ENCODE measurements around the gene C1R.
"Not testable (repeated sequence)": the region's sequence is repeated elsewhere in the genome, so short reads cannot be mapped to it uniquely, and the experiment has no call there.

C1R gene

DNA sequence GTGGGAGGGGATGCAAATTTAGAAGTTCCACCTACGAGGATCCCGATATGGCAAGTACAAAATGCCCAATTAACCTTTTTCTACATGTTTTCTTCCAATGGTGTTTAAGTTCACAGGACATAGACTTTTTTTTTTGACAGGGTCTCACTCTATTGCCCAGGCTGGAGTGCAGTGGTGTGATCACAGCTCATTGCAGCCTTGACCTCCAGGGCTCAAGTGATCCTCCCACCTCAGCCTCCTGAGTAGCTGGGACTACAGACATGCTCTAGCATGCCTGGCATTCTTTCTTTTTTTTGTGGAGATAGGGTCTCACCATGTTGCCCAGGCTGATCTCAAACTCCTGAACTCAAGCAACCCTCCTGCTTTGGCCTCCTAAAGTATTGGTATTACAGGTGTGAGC, 36.5 kb downstream of the C1R start:
- H3K36me3 Mint-ChIP-seq (ENCODE audit: low read depth); H3K27ac Mint-ChIP-seq; H3K9me3 Mint-ChIP-seq; H3K4me3 Mint-ChIP-seq; H3K4me1 Mint-ChIP-seq (ENCODE audit: low read depth): not testable (repeated sequence)
- peaks cover 36% of the 10 kb centered on the region for H3K27me3 Mint-ChIP-seq

DNA sequence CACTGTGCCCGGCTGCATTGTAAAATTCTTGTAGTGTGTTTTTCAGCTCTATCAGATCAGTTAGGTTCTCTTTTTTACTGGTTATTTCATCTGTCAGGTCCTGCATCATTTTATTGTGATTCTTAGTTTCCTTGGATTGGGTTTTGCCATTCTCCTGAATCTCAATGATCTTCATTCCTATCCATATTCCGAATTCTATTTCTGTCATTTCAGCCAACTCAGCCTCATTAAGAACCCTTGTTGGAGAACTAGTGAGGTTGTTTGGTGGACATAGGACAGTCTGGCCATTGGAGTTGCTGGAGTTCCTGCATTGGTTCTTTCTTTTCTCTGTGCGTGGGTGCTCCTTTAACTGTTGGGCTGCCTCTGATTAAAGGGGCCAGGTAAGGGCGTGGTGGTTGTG, 37.3 kb downstream of the C1R start:
- Mint-ChIP-seq H3K27ac (no peak overlapping the region), H3K4me3 (no peak overlapping the region), H3K27me3 (peaks cover 34% of the 10 kb centered on the region), H3K4me1 (ENCODE audit: low read depth) (no peaks in the 10 kb centered on the region), H3K9me3 (no peaks in the 10 kb centered on the region), H3K36me3 (ENCODE audit: low read depth) (no peaks in the 10 kb centered on the region)

- H3K36me3 Mint-ChIP-seq (ENCODE audit: low read depth); H3K4me3 Mint-ChIP-seq; H3K27ac Mint-ChIP-seq; H3K9me3 Mint-ChIP-seq; H3K4me1 Mint-ChIP-seq (ENCODE audit: low read depth): not testable (repeated sequence)
- H3K27me3 Mint-ChIP-seq: peaks cover 16% of the 10 kb centered on the region
Observed at GRCh38 chr12:7049973-7050372, 42.3 kb downstream of the C1R start.

GRCh38 chr12:7049445-7049951, 42.7 kb downstream of the C1R start:
- not testable (repeated sequence) for H3K9me3 Mint-ChIP-seq; H3K4me1 Mint-ChIP-seq (ENCODE audit: low read depth); H3K27ac Mint-ChIP-seq; H3K4me3 Mint-ChIP-seq; H3K36me3 Mint-ChIP-seq (ENCODE audit: low read depth)
- peaks cover 13% of the 10 kb centered on the region for H3K27me3 Mint-ChIP-seq

GRCh38 chr12:7047306-7047705, 44.9 kb downstream of the C1R start:
- Mint-ChIP-seq H3K27ac (no peak overlapping the region), H3K4me3 (no peak overlapping the region), H3K4me1 (ENCODE audit: low read depth) (peaks cover 7% of the 10 kb centered on the region), H3K27me3 (peaks cover 5% of the 10 kb centered on the region), H3K9me3 (no peaks in the 10 kb centered on the region), H3K36me3 (ENCODE audit: low read depth) (no peaks in the 10 kb centered on the region)

- Mint-ChIP-seq H3K9me3 (no peaks in the 10 kb centered on the region), H3K36me3 (ENCODE audit: low read depth) (no peaks in the 10 kb centered on the region), H3K27me3 (peaks cover 4% of the 10 kb centered on the region), H3K4me3 (no peak overlapping the region), H3K27ac (no peak overlapping the region), H3K4me1 (ENCODE audit: low read depth) (peaks cover 7% of the 10 kb centered on the region)
Observed at GRCh38 chr12:7046383-7047105, 45.7 kb downstream of the C1R start.

DNA sequence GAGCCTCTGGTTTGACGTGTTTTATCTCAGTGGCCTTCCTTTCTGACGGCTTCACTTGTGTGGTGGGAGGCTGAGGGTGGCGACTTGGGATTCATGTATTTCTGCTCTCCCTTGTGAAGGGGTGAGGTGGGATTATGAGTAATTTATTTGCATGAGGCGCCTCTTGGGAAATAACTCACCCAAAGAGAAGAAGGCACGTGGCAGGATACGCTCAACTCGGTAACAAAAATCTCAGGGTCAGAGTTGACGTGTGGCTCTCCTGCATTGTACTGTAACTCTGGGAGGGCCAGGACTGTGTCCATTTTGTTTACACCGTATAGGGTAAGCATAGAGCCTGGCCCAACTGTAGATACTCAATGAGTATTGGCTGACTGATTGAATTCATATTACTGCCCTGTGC, 46.3 kb downstream of the C1R start:
- no peak overlapping the region for H3K4me3 Mint-ChIP-seq
- peaks cover 7% of the 10 kb centered on the region for H3K4me1 Mint-ChIP-seq (ENCODE audit: low read depth)
- H3K36me3 Mint-ChIP-seq (ENCODE audit: low read depth): no peaks in the 10 kb centered on the region
- no peaks in the 10 kb centered on the region for H3K9me3 Mint-ChIP-seq
- H3K27me3 Mint-ChIP-seq: no peaks in the 10 kb centered on the region
- no peak overlapping the region for H3K27ac Mint-ChIP-seq

- Mint-ChIP-seq H3K4me1 (ENCODE audit: low read depth) (peaks cover 7% of the 10 kb centered on the region), H3K27ac (no peak overlapping the region), H3K27me3 (no peaks in the 10 kb centered on the region), H3K36me3 (ENCODE audit: low read depth) (no peaks in the 10 kb centered on the region), H3K9me3 (no peaks in the 10 kb centered on the region), H3K4me3 (no peak overlapping the region)
Observed at GRCh38 chr12:7042842-7043241, 49.4 kb downstream of the C1R start.

- Mint-ChIP-seq H3K27ac (no peak overlapping the region), H3K9me3 (no peaks in the 10 kb centered on the region), H3K27me3 (no peaks in the 10 kb centered on the region), H3K4me3 (no peak overlapping the region), H3K4me1 (ENCODE audit: low read depth) (peaks cover 3% of the 10 kb centered on the region), H3K36me3 (ENCODE audit: low read depth) (no peaks in the 10 kb centered on the region)
Observed at GRCh38 chr12:7039403-7039802, 52.8 kb downstream of the C1R start.

GRCh38 chr12:7038591-7038990, 53.7 kb downstream of the C1R start:
- Mint-ChIP-seq H3K4me3 (no peak overlapping the region), H3K36me3 (ENCODE audit: low read depth) (no peaks in the 10 kb centered on the region), H3K9me3 (no peaks in the 10 kb centered on the region), H3K4me1 (ENCODE audit: low read depth) (peaks cover 3% of the 10 kb centered on the region), H3K27me3 (no peaks in the 10 kb centered on the region), H3K27ac (no peak overlapping the region)

DNA sequence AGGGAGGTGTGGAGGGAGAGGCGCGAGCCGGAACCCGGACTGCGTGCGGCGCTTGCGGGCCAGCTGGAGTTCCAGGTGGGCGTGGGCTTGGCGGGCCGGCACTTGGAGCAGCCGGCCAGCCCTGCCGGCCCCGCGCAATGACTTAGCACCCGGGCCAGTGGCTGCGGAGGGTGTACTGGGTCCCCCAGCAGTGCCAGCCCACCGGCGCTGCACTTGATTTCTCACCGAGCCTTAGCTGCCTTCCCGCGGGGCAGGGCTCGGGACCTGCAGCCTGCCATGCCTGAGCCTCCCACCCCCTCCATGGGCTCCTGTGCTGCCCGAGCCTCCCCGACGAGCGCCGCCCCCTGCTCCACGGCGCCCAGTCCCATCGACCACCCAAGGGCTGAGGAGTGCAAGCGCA, 54.8 kb downstream of the C1R start:
- H3K9me3 Mint-ChIP-seq, H3K27ac Mint-ChIP-seq: not testable (repeated sequence)

DNA sequence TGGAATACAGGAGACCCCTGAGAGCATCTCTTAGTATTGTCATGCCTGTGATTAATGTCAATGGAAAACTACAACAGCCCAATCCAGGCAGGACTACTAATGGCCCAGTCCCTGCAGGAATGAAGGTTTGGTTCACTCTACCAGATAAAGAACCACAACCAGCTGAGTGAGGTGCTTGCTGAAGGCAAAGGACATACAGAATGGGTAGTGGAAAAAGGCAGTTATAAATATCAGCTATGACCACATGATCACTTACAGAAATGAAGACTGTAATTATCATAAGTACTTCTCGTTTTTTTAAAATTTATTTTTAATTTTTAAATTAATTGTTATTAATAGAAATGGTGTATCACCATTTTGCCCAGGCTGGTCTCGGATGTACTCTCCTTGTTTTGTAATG, 56.8 kb downstream of the C1R start:
- no peak overlapping the region for H3K4me3 Mint-ChIP-seq
- H3K27ac Mint-ChIP-seq: no peak overlapping the region
- H3K4me1 Mint-ChIP-seq (ENCODE audit: low read depth): peaks cover 3% of the 10 kb centered on the region
- H3K36me3 Mint-ChIP-seq (ENCODE audit: low read depth): no peaks in the 10 kb centered on the region
- H3K27me3 Mint-ChIP-seq: peaks cover 3% of the 10 kb centered on the region
- no peaks in the 10 kb centered on the region for H3K9me3 Mint-ChIP-seq

More for the DNA sequence above, 54.8 kb downstream of the C1R start:
- H3K36me3 Mint-ChIP-seq (ENCODE audit: low read depth); H3K4me1 Mint-ChIP-seq (ENCODE audit: low read depth); H3K4me3 Mint-ChIP-seq; H3K27me3 Mint-ChIP-seq: not testable (repeated sequence)

- no peak overlapping the region for H3K27ac Mint-ChIP-seq
- no peak overlapping the region for H3K4me3 Mint-ChIP-seq
- peaks cover 3% of the 10 kb centered on the region for H3K4me1 Mint-ChIP-seq (ENCODE audit: low read depth)
- peaks cover 3% of the 10 kb centered on the region for H3K27me3 Mint-ChIP-seq
- no peaks in the 10 kb centered on the region for H3K9me3 Mint-ChIP-seq
- no peaks in the 10 kb centered on the region for H3K36me3 Mint-ChIP-seq (ENCODE audit: low read depth)
Observed at GRCh38 chr12:7034464-7034863, 57.8 kb downstream of the C1R start.

GRCh38 chr12:7032990-7033389, 59.3 kb downstream of the C1R start:
- Mint-ChIP-seq H3K27ac (no peak overlapping the region), H3K9me3 (no peaks in the 10 kb centered on the region), H3K36me3 (ENCODE audit: low read depth) (no peaks in the 10 kb centered on the region), H3K4me3 (no peak overlapping the region), H3K4me1 (ENCODE audit: low read depth) (peaks cover 3% of the 10 kb centered on the region), H3K27me3 (peaks cover 3% of the 10 kb centered on the region)

- Mint-ChIP-seq H3K36me3 (ENCODE audit: low read depth) (no peaks in the 10 kb centered on the region), H3K27ac (no peak overlapping the region), H3K27me3 (peaks cover 3% of the 10 kb centered on the region), H3K4me3 (no peak overlapping the region), H3K9me3 (no peaks in the 10 kb centered on the region), H3K4me1 (ENCODE audit: low read depth) (no peaks in the 10 kb centered on the region)
Observed at GRCh38 chr12:7031306-7031705, 60.9 kb downstream of the C1R start.
